ENCODE measurements around the gene ZNF865. TPM values are rescaled to one million over a fixed set of nuclear protein-coding genes. Genes with fewer than 3 reads are reported as not detected.
A peak's percentile ranks its signal among the peaks of the same experiment; 100 is the strongest.

ZNF865 gene
- total RNA-seq, 4 donors from 2014 or later = 8.1 to 17.8 (median 12.3) TPM

DNA sequence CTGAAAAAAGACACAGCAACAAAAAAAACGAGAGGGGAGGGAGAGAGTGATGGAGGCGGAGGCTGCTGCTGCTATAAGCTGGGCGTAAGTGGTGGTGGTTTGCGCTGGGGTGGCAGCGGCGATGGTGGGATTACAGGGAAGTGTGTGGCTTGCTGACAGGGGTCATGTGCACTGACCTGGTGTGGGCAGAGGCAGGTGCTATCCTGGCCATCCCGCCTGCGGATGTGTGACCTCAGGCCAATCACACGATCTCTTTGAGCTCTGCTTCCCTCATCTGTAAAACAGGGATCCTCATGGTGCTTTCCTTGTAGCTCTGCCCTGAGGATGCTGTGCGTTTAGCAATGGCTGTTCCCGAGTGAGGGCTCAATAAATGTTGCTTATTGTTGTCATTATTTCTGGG lies 32.1 kb downstream of the ZNF865 start:
- intact Hi-C loops (cut with DNase I; ENCODE audit: low total_unique reads) = no loop called here
- no peak overlapping the region for H3K4me3 ChIP-seq (ENCODE audit: low read depth, poor library complexity, severe bottlenecking)
- DNase-seq (ENCODE audit: low spot score in 2 of 2) = no peak
- WGBS, 2 donors = 70 to 85% methylated on average over 9 to 11 of the region's 11 CpGs
- TF ChIP-seq, protein P1, sequence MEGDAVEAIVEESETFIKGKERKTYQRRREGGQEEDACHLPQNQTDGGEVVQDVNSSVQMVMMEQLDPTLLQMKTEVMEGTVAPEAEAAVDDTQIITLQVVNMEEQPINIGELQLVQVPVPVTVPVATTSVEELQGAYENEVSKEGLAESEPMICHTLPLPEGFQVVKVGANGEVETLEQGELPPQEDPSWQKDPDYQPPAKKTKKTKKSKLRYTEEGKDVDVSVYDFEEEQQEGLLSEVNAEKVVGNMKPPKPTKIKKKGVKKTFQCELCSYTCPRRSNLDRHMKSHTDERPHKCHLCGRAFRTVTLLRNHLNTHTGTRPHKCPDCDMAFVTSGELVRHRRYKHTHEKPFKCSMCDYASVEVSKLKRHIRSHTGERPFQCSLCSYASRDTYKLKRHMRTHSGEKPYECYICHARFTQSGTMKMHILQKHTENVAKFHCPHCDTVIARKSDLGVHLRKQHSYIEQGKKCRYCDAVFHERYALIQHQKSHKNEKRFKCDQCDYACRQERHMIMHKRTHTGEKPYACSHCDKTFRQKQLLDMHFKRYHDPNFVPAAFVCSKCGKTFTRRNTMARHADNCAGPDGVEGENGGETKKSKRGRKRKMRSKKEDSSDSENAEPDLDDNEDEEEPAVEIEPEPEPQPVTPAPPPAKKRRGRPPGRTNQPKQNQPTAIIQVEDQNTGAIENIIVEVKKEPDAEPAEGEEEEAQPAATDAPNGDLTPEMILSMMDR (IDR thresholded peaks at IDR 0.05) = no peak

GRCh38 chr19:55638864-55639359 lies 33.5 kb downstream of the ZNF865 start:
- intact Hi-C loops (cut with DNase I; ENCODE audit: low total_unique reads) = no loop called here

GRCh38 chr19:55640043-55640576 lies 34.7 kb downstream of the ZNF865 start:
- no peak for DNase-seq (ENCODE audit: low spot score in 2 of 2)
- intact Hi-C loops (cut with DNase I; ENCODE audit: low total_unique reads) = loop anchor here (5.0 kb wide), 1 partner anchor 233 kb away; the partner anchor contains the start of gene UBE2S
- TF ChIP-seq, protein P1 (IDR thresholded peaks at IDR 0.05) = no peak
- no peak for TF ChIP-seq POLR2A (IDR thresholded peaks at IDR 0.05)
- WGBS, 2 donors = 5 to 14% methylated on average over 17 to 27 of the region's 38 CpGs
- H3K4me3 ChIP-seq (ENCODE audit: low read depth, poor library complexity, severe bottlenecking) = peak overlapping the region; percentile 48

More at GRCh38 chr19:55638864-55639359, 33.5 kb downstream of the ZNF865 start:
- no peak for TF ChIP-seq POLR2A (IDR thresholded peaks at IDR 0.05)
- TF ChIP-seq, protein P1 (IDR thresholded peaks at IDR 0.05) = no peak
- no peak overlapping the region for H3K4me3 ChIP-seq (ENCODE audit: low read depth, poor library complexity, severe bottlenecking)
- peak in 1 of 2 donors; percentile 88 for DNase-seq (ENCODE audit: low spot score in 2 of 2)
- 80 to 84% methylated on average over 6 of the region's 6 CpGs for WGBS, 2 donors

- peak within 1 kb of the TSS; percentile 48 for H3K4me3 ChIP-seq (ENCODE audit: low read depth, poor library complexity, severe bottlenecking)
- WGBS, 2 donors = 0 to 1% methylated on average over 36 to 41 of the region's 89 CpGs
- intact Hi-C loops (cut with DNase I; ENCODE audit: low total_unique reads) = loop anchor here (5.0 kb wide), 1 partner anchor 234 kb away; the partner anchor contains the start of gene UBE2S
- DNase-seq (ENCODE audit: low spot score in 2 of 2) = peak in 1 of 2 donors; percentile 93
- TF ChIP-seq, protein P1 (IDR thresholded peaks at IDR 0.05) = no peak
- TF ChIP-seq POLR2A (IDR thresholded peaks at IDR 0.05) = no peak
Measured at GRCh38 chr19:55640577-55641425, 35.4 kb downstream of the ZNF865 start, which contains the start of gene ZNF580. Gene ZNF580 (plus strand): TSS chr19:55641002. CDS start chr19:55642509, 1,507 bp downstream.

DNA sequence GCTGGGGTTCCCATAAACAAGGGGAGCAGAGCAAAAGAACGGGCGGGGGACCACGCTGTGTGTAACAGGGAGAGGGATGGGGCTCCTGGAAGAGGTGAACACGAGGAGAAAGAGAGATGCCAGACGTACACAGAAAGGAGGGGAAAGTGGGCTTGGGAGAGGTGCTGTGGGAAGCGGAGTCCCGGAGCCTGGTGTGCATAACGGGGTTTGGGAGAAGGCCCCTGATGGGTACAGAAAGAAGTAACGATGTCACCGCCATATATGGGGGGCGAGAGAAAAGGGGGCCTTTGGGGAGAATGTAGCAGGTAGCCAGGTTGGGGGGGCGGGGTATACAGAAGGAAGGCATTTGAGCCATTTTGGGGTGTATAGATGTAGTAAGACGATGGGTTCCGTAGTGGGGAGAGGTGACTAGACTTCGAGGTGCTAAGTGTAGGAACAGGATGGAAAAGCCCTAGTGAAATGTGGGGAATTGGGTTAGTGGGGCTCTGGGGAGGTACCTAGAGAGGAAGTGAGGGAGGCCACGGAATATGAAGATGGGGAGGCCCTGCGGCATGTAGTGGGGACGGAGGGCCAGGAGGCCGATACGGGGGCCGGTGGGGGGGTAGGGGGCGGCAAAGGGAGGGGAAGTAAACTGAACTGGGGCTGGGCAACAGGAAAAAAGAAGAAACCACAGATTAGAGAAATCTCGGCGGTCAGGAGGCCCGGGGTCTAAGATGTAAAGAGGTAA lies 36.1 kb downstream of the ZNF865 start:
- intact Hi-C loops (cut with DNase I; ENCODE audit: low total_unique reads) = loop anchor here (5.0 kb wide), 1 partner anchor 234 kb away; the partner anchor contains the start of gene UBE2S
- WGBS, 2 donors = 1% methylated on average over 25 of the region's 25 CpGs
- DNase-seq (ENCODE audit: low spot score in 2 of 2) = no peak
- H3K4me3 ChIP-seq (ENCODE audit: low read depth, poor library complexity, severe bottlenecking) = peak overlapping the region; percentile 48
- no peak for TF ChIP-seq POLR2A (IDR thresholded peaks at IDR 0.05)

Measured in lower leg skin (tissue), 4 donors.